AG04450 (cell line): Measurements from ENCODE around the gene PBX1. TPM values are rescaled to one million over a fixed set of nuclear protein-coding genes. Genes with fewer than 3 reads are reported as not detected.

Experiments
- CTCF ChIA-PET: fragments of 300-600, 350-600 bp; formaldehyde crosslinking; extraction: SDS; loops from one replicate; lab custom pipeline; 2022; ENCODE audit warnings: antibody characterized with exemption, inconsistent platforms; lab: Charles Lee
- POLR2A ChIA-PET: fragments of 350-600 bp; formaldehyde crosslinking; extraction: SDS; loops from one replicate; lab custom pipeline; 2021; ENCODE audit warnings: antibody characterized with exemption, inconsistent platforms; lab: Yijun Ruan, JAX
- DNase-seq: peaks from one replicate; pipeline ENCODE4 v3.0.0-alpha.2; 2011; ENCODE audit warnings: low read depth, low spot score
- H3K27ac ChIP-seq: one replicate; pipeline ENCODE4 v1.5.1; 2012; ENCODE audit warnings: low read depth, low read length, control low read depth
- H3K27me3 ChIP-seq: one replicate; pipeline ENCODE4 v1.6.0; 2012; ENCODE audit warnings: low read length; ENCODE audit not compliant: control insufficient read depth, insufficient read depth
- H3K4me3 ChIP-seq: 2 replicates; pipeline ENCODE4 v1.5.1; 2011; ENCODE audit warnings: mild to moderate bottlenecking, low read depth, low read length, control low read depth
- H3K9me3 ChIP-seq: 2 replicates; pipeline ENCODE4 v1.5.1; 2012; ENCODE audit warnings: low read length; ENCODE audit not compliant: control insufficient read depth, insufficient read depth
- polyA plus RNA-seq: library from polyadenylated mRNA; depleted of rRNA; stranded (reverse); fragments of >200 nt; gene quantifications from 2 replicates; pipeline ENCODE4 v1.2.3, GENCODE V29; 2011
- TF ChIP-seq, protein P1 (sequence below): IDR thresholded peaks from 2 replicates; pipeline ENCODE4 v1.5.1; 2011; ENCODE audit warnings: low read depth, low read length, control low read depth, inconsistent platforms

Gene PBX1
- polyA plus RNA-seq, 1 experiment = 49.9 TPM

- Histone ChIP-seq H3K9me3 (no peaks in the 10 kb centered on the region), H3K4me3 (no peak overlapping the region), H3K27ac (no peak overlapping the region), H3K27me3 (no peaks in the 10 kb centered on the region)
- CTCF ChIA-PET = interaction anchor here (0.9 kb wide), 1 partner anchor 218 kb away, joined by 4 read pairs; no protein-coding TSS in a partner anchor
- POLR2A ChIA-PET = interaction anchor here (1.2 kb wide), 1 partner anchor 10 kb away, joined by 10 read pairs; the partner anchor contains the start of gene PBX1
- TF ChIP-seq, protein P1, sequence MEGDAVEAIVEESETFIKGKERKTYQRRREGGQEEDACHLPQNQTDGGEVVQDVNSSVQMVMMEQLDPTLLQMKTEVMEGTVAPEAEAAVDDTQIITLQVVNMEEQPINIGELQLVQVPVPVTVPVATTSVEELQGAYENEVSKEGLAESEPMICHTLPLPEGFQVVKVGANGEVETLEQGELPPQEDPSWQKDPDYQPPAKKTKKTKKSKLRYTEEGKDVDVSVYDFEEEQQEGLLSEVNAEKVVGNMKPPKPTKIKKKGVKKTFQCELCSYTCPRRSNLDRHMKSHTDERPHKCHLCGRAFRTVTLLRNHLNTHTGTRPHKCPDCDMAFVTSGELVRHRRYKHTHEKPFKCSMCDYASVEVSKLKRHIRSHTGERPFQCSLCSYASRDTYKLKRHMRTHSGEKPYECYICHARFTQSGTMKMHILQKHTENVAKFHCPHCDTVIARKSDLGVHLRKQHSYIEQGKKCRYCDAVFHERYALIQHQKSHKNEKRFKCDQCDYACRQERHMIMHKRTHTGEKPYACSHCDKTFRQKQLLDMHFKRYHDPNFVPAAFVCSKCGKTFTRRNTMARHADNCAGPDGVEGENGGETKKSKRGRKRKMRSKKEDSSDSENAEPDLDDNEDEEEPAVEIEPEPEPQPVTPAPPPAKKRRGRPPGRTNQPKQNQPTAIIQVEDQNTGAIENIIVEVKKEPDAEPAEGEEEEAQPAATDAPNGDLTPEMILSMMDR = no peak
- DNase-seq = no peak
These were observed 10.3 kb downstream of the PBX1 start for GRCh38 chr1:164569241-164569640.

DNA sequence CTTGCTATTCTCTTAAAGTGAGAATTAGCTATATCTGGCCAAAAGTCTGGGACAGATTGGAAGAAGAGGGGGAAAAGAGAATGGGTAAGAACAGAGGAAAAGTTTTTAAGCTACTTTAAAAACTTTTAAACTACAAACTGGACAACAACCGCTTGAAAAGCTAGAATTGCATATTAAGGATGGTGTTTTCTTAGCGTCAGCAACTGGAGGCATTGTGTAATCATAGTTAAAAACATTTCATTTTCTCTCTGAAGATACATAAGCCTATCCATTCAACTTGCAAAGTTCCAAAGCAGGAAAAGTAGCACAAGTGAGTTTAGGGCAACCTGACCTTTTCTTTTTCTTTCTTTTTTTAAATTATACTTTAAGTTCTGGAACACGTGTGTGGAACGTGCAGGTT lies 10.9 kb downstream of the PBX1 start:
- H3K27ac ChIP-seq = no peak overlapping the region
- TF ChIP-seq, protein P1 = no peak
- no peaks in the 10 kb centered on the region for H3K27me3 ChIP-seq
- H3K4me3 ChIP-seq = no peak overlapping the region
- H3K9me3 ChIP-seq = no peaks in the 10 kb centered on the region
- POLR2A ChIA-PET = interaction anchor here (1.2 kb wide), 1 partner anchor 11 kb away, joined by 10 read pairs; the partner anchor contains the start of gene PBX1
- no peak for DNase-seq
- CTCF ChIA-PET = interaction anchor here (0.9 kb wide), 1 partner anchor 218 kb away, joined by 4 read pairs; no protein-coding TSS in a partner anchor

DNA sequence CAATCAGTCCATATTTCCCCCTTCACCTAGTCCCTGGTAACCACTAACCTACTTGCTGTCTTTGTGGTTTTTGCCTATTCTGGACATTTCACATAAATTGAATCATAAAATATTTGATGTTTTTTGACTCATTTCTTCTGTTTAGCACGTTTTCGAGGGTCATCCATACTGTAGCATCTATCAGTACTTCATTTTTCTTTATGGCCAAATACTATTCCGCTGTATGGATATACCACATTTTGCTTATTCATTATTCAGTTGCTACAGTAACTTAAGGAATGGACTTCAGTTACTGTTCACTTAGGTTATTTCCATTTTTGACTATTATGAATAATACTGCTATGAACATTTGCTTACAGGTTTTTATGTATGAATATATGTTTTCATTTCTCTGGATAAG lies 12.3 kb downstream of the PBX1 start:
- H3K27me3 ChIP-seq = no peaks in the 10 kb centered on the region
- POLR2A ChIA-PET = no interaction called here
- H3K9me3 ChIP-seq = no peaks in the 10 kb centered on the region
- no peak overlapping the region for H3K4me3 ChIP-seq
- DNase-seq = no peak
- TF ChIP-seq, protein P1 = no peak
- CTCF ChIA-PET = interaction anchor here (0.9 kb wide), 1 partner anchor 31 kb away, joined by 6 read pairs; no protein-coding TSS in a partner anchor
- H3K27ac ChIP-seq = no peak overlapping the region

DNA sequence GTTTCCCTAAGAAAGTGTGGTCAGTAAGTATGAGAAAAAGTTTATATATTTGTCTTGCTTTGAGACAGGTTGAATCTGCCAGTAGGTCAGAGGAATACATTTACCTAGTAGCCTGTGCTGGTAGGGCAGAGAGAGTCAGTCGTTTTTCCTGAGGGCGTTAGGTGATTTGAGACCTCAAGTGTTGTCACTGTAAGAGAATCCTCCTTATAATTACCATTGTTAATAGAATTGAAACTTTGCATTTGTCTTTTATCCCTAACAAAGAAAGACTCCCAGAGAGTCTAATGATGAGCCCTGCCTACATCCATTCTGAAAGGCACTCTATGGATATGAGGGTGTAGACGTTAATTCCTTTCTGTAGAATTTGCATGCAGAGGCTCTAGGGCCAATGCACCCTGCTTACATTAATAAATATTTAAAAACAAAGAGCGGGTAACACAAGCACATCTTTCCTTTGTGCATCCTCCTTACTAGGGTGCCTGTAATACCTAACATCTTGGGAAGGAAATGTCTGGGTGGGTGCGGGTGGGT lies 16.4 kb downstream of the PBX1 start:
- no peak for DNase-seq
- POLR2A ChIA-PET = no interaction called here
- TF ChIP-seq, protein P1 = no peak
- Histone ChIP-seq H3K4me3 (no peak overlapping the region), H3K27me3 (no peaks in the 10 kb centered on the region), H3K9me3 (no peaks in the 10 kb centered on the region), H3K27ac (no peak overlapping the region)
- CTCF ChIA-PET = no interaction called here
